Measurements from ENCODE around the gene MPL. TPM values are rescaled to one million over a fixed set of nuclear protein-coding genes. Genes with fewer than 3 reads are reported as not detected.

Gene MPL
- total and polyA plus RNA-seq, 10 of the 15 experiments (the other 5 are each of a cell fraction or from before 2014, with no cell fraction given): not detected

DNA sequence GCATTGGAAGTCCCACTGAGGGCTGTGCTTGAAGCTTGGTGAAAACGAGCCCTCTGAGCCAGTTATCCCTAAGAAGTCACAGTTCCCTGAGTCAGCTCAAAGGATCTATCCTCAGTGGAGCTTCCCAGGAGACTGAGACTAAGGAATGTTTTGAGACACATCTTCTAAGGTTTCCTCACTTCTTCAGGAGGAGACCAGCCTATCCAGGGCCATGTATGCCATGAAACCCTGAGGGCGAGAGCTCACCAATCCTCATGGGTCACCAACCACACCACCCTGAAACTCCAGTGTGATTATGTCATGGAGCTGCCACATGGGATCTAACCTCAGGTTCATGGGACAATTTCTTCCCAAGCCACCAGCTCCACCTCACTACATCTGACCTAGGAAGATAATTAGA, 44.4 kb upstream of the MPL start:
- intact Hi-C loops (cut with micrococcal nuclease; ENCODE audit: unreplicated experiment) (no loop called here), in situ Hi-C loops (cut with MboI) (no loop called here)
- no peak overlapping the region for H2AFZ ChIP-seq (ENCODE audit: control insufficient read depth, low read depth, low read length)
- ChIA-PET SMC1A (ENCODE audit: uncharacterized antibody, unreplicated experiment) (interaction anchor here (1.2 to 5.9 kb wide), 4 partner anchors 19 to 66 kb away, joined by 3 to 40 read pairs (median 4); no protein-coding TSS in a partner anchor), RAD21 (ENCODE audit: unreplicated experiment) (interaction anchor here (4.7 kb wide), 1 partner anchor 54 kb away, joined by 30 read pairs; no protein-coding TSS in a partner anchor), CTCF (interaction anchor here (0.9 to 4.3 kb wide), 3 partner anchors 13 to 64 kb away, joined by 3 to 19 read pairs (median 3); no protein-coding TSS in a partner anchor), POLR2A (interaction anchor here (0.7 to 3.0 kb wide), 3 partner anchors 9 to 54 kb away, joined by 3 to 11 read pairs (median 3); no protein-coding TSS in a partner anchor)
- no peaks in the 10 kb centered on the region for H3K79me2 ChIP-seq (ENCODE audit: control insufficient read depth, insufficient read depth, low read length)
- no peak for ATAC-seq
- peaks cover 13% of the 10 kb centered on the region for H3K4me1 ChIP-seq (ENCODE audit: control insufficient read depth, insufficient read depth, low read length)
- no peaks in the 10 kb centered on the region for H3K36me3 ChIP-seq (ENCODE audit: control insufficient read depth in 2 of 2, insufficient read depth in 2 of 2, low read length in 1 of 2)
- H3K4me3 ChIP-seq: no peak overlapping the region
- no peaks in the 10 kb centered on the region; a peak in 1 of 4 replicates for H3K27me3 ChIP-seq (replicated peaks in 1 of 2; ENCODE audit: control insufficient read depth in 2 of 2, insufficient read depth in 2 of 2, low read length in 1 of 2)
- DNase-seq (ENCODE audit: low read depth, low spot score): no peak
- no peak for FAIRE-seq
- H3K9me3 ChIP-seq (replicated peaks; ENCODE audit: control insufficient read depth, insufficient read depth, low read length): no peaks in the 10 kb centered on the region
- WGBS (ENCODE audit: insufficient coverage, insufficient replicate concordance, low lambda C conversion rate, missing lambda C conversion rate): 50% methylated on average over 2 of the region's 2 CpGs
- no peak overlapping the region for H3K9ac ChIP-seq (ENCODE audit: control insufficient read depth, insufficient read depth, low read length)
- no peaks in the 10 kb centered on the region for H4K20me1 ChIP-seq (ENCODE audit: control insufficient read depth, insufficient read depth)
- no TSS peak for BruUV-seq (replicated peaks)
- TF ChIP-seq RUNX3 (IDR thresholded peaks at IDR 0.05; ENCODE audit: low read length) (no peak), BRCA1 (IDR thresholded peaks at IDR 0.05; ENCODE audit: low read depth, low read length) (no peak), YBX1 (IDR thresholded peaks at IDR 0.05) (no peak), EGR1 (IDR thresholded peaks at IDR 0.05; ENCODE audit: borderline replicate concordance in 1 of 2, low read depth in 2 of 2, low read length in 2 of 2) (no peak), POLR2AphosphoS5 (IDR thresholded peaks at IDR 0.05; ENCODE audit: low read length) (no peak), SREBF1 (IDR thresholded peaks at IDR 0.05; ENCODE audit: low read length) (no peak), SMARCA5 (IDR thresholded peaks at IDR 0.05) (no peak), MYC (IDR thresholded peaks at IDR 0.05; ENCODE audit: insufficient read depth, insufficient read length, insufficient replicate concordance, low read length, severe bottlenecking) (no peak)
- no peak overlapping the region for H3K4me2 ChIP-seq (ENCODE audit: control insufficient read depth, insufficient read depth)
- no peak overlapping the region for H3K27ac ChIP-seq (ENCODE audit: control insufficient read depth, insufficient read depth)

All from GM12878 (cell line).